ENCODE data around the gene RTN4.

The RTN4 gene

DNA sequence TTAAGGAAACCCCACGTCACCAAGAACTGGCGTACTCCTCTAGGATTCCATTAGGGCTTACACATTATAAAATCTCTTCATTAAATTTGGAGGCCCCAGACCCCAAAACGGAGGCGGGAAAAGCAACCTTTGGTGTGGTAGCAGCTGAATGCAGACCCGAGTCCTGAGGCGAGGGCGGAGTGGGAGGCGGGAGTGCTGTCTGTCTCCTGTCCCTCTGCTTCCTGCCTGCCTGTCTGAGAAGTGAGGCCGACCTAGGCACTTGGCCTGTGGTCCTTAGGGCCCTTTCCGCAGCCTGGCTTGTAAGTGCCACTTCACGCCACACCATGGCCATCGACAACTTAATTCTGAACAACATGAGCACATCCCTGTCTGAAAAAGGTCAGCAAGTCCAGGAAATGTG is 102.1 kb downstream of the RTN4 start:
- DNase-seq (ENCODE audit: low read depth): no peak

DNA sequence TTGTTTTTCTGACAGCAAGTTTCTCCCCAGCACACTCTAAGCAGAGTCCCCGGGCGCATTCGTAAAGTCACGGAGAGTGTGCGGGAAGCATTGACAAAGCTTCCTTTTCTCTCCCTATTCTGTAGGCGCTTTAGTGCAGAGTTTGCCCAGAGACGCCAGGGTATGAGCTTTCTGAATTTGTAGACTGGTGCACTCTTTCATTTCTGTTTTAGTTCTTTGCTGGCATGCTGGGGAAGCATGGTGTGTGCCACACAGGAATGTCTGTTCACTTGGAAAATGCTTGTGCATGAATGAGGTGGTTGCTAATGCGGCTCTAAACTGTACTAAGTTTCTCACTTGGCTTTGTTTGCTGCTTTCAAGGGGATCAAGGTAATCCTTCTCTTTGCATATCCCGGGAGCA is 102.6 kb downstream of the RTN4 start:
- no peak for DNase-seq (ENCODE audit: low read depth)

DNA sequence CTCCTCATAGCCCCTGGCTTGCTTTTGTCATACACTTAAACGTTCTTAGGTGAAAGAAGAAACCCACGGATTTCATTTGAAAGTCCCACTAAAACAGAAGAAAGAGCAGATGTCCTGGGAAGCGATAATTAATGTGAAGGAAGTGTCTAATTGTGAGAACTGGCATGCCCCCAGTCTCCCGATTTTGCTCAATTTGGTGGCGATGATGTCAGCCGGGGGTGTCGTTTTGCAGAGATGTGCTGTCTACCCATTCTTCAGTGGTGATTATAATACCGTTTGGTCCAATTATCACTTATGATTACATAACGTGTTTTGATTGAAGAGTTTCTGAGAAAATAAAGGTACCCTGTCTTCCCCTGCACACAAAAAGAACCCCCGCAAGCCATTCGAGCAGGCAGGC is 103.1 kb downstream of the RTN4 start:
- DNase-seq (ENCODE audit: low read depth): no peak

DNA sequence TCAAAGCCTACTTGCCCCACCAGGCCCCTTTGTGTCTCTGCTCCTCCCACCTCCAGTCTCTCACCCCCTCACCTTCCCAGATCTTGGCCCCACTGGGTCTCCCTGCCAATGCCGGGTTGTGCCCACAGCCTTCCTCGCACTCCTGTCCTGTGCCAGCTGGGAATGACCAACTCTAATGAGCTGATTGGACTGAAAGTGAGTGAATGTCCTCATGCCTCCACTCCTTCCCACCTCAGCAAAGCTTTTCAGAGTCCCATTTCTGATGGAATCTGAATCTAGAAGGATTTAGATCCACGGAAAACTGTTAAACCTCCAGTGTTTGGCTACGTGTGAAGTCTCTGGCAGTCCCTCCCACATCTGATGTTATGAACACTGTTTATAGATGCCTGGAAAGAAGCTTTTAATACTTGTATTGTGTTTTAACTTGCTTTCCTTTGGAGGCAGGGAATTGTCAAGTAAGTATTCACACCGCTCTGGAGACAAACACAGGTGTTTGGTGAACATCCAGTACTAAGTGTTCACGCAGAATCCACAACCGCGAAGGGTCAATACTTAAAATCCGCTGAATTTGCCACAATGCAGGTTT is 103.9 kb downstream of the RTN4 start:
- DNase-seq (ENCODE audit: low read depth): no peak

DNA sequence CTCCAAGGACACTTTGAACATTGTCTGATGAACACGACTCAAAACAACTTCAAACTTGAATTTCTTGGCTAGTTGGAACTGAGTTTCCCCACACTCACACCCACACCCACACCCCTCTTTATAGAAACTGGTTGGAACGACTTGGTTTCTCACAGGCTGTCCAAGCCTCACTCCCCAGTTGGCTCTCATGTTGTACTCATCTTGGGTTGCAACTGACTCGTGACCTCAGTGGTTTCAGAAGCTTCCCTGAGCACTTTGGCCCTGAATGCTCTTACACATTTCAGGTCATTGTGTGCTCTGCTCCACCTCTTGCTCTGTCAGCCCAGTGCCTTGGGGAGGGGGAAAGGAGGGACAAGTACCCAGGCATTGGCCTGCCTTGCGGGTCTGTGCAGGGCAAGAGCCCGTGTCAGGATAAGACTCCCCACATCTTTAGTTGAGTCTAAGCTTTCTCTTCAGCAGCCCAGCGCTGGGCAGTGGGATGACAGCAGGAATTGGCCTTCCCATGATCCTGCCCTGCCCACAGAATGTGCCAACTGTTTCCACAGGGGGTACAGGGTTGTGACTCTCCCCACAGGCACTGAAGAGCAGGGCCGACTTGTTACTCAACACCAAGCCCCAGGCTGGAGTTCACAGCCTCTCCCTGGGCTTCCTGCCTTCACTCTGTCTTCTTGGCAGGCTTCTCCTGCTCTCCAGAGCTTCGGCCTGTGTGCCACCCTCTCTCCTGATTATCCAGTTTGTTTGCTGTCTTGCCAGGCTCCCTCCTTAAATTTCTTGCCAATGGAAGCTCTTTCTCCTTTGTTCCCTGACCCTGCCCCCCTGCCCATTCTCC is 104.6 kb downstream of the RTN4 start:
- DNase-seq (ENCODE audit: low read depth): peak; percentile 89

DNA sequence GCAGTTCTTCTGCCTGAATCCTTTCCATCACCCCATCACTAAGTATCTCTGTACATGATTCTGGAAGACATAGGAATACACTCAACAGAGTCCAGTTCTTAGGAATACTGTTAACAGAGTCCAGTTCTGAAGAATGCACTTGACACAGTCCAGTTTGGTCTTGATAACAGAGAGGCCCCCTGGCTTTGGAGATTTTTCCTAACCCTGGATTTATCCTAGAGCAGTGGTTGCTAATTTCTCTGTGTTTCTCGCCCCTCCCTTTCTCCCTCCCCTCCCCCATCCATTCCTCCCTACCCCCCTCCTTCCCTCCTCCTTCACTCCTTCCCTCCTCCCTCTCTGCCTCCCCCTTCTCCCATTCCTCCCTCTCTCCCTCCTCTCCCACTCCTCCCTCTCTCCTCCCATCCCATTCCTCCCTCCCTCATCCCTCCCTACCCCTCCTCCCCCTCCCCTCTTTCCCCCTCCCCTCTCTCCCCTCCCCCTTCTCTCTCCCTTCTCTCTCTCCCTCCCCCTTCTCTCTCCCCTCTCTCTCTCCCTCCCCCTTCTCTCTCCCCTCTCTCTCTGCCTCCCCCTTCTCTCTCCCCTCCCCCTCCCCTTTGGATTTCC is 105.4 kb downstream of the RTN4 start:
- DNase-seq (ENCODE audit: low read depth): no peak

DNA sequence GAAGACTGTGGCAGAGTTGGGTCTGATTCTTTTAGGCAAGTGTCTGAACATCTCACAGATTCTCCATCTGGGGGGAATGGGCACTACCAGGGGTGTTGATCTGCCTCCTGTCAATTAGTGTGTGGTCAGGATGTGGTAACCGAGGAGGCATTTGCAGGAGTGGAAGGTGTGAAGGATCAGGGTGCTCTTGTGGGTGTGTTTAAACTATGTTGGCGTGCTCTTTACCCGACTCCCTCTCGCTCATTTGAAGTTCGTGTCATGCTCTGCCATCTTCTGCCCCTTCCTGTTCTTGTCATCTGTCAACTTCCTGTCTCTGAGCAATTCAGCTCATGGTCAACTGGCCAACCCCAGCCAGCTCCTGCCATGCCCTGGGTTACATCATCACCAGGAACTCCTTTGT is 107.9 kb downstream of the RTN4 start:
- DNase-seq (ENCODE audit: low read depth): no peak

DNA sequence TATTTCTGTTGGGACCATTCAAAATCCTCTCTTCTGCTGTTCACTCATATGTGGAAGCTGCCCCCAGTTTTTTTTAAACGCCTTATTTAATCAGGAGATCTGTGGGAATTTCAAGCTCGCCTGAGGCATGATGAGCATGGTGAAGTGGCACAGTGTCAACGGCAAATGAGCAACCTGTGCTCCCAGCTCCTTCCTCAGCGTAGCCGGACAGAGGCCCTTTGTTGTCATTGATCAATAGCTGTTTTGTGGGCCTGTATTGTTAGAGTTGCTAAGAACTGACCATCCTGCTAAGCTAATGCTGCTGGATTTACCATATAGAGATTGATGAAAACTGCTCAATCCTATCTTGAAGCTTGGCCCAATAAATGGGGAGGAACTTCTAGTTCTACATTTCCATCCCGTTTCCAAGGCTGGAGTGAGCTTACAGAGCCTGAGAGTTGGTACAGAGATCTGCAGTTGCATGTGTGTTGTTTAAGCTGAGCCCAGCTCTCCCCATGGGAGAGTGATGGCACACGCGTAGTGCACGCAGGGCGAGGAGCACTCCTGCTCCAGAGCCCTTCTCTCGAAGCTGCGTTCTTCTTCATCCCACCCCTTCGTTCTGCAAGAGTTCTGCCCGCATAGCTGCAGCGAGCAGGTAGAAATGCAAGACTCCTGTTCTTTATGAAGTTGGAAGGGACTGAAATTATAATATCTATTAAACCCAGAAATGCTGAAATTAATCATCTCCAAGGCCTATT is 108.8 kb downstream of the RTN4 start:
- no peak for DNase-seq (ENCODE audit: low read depth)

DNA sequence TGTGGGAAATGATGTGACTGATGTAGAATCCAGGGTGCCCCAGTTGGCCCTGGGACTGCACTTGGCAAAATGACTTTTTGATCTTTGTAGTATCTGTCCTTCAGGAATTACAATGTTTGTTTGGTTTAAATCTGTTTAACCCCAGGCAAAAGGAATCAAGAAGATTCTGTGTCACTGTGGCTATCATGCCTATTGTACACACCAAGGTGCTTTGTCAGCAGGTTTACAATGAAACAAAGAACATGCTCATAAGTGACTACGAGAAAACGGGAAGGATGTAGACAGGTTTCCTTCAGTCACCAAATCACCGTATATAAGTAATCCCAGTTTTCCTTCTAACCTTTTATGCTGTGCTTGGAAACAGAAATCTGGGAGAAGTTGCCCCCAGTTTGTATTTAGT is 109.5 kb downstream of the RTN4 start:
- no peak for DNase-seq (ENCODE audit: low read depth)

DNA sequence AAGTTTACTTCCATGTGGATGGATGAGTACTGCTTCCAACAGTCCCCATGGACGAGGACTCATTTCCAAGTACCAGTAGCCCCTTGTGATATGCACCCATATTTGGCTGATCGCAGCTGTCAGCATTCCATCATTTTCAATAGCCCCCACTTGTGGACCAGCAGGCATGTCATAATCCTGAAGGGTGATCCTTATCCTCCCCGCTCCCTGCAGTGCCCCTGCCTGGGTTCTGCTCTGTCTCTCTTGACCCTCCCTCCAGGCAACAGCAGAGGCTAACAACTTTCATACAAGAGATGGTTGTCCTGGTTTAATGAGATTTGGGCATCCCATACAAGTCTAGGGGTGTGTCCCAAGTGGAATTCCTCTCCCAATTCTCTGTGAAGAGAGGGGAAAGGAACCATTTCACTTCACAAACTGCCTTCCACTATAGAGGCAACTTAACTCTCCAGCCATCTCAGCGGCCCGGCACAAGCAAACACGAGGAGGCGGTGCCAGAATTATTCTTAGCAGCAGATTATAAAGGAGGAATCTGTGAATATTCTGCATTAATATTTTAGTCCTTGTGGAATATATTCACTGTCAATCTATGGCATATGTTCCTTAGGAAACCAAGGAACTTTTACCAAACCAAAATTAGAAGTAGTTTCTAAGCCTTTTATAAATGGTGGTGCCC is 110.7 kb downstream of the RTN4 start:
- DNase-seq (ENCODE audit: low read depth): no peak

DNA sequence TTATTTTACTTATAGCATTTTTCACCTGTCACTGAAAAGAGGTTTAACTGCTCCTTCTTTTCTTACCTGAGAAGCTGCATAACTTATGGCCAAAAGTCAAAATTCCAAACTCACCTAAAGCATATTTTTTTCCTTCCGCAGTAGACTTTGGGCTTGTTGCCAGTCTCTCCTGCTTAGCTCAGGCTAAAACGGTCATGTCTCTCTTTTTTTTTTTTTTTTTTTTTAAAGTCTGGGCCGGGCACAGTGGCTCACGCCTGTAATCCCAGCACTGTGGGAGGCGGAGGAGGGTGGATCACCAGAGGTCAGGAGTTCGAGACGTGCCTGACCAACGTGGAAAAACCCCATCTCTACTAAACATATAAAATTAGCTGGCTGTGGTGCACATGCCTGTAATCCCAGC is 113.5 kb downstream of the RTN4 start:
- no peak for DNase-seq (ENCODE audit: low read depth)

DNA sequence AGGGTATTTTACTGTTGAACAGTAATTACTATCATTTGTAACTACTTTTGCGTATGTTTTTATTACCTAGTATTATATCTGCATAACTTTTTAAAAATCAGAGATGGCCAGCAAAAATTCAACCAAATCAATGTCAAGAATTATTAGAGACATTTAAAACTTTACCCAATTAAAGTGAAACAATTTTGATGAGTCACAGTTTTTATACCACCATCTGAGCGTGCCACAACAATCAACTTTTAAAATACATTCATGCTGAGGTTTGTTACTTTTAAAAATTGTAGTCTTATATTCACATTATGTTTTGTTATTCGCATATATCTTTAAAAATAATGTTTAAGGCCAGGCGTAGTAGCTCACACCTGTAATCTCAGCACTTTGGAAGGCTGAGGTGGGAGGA is 114.9 kb downstream of the RTN4 start:
- no peak for DNase-seq (ENCODE audit: low read depth)

DNA sequence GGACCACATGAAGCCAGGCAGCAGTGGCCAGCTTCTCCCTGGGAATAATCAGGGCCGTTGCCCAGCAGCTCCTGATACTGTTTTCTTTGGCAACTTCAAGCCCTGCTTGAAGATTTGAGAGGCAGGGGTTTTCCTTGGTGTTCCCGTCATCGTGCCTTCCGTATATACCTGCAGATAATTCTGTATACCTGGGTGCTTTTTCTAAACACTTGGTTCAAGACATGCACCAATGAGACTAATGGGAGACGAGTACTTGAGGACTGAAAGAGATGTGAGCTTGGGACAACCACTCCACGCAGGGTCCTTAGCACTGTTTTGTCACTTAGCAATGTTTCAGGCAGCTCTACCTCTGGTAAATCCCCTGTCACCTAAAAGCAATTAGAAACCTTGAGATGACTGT is 118.8 kb downstream of the RTN4 start:
- DNase-seq (ENCODE audit: low read depth): no peak

DNA sequence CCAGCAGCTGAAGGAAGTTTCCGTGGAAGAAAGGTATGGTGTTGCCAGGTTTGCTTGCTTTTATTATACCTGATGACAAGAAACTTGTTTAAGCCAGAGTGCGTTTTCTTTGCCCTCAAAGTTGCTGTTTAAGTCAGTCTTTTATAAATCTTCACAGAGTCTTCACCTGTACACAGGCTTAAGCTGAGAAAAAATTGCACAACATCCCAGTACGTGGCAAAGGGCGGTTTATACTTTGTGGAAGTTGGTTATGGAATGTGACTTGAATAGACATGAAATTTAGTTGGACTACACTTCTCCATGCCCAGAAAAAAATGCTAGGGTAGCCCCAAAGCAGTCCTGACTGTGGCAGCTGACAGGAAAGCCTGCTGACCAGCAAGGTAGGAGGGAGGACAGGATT is 121.5 kb downstream of the RTN4 start:
- DNase-seq (ENCODE audit: low read depth): no peak

DNA sequence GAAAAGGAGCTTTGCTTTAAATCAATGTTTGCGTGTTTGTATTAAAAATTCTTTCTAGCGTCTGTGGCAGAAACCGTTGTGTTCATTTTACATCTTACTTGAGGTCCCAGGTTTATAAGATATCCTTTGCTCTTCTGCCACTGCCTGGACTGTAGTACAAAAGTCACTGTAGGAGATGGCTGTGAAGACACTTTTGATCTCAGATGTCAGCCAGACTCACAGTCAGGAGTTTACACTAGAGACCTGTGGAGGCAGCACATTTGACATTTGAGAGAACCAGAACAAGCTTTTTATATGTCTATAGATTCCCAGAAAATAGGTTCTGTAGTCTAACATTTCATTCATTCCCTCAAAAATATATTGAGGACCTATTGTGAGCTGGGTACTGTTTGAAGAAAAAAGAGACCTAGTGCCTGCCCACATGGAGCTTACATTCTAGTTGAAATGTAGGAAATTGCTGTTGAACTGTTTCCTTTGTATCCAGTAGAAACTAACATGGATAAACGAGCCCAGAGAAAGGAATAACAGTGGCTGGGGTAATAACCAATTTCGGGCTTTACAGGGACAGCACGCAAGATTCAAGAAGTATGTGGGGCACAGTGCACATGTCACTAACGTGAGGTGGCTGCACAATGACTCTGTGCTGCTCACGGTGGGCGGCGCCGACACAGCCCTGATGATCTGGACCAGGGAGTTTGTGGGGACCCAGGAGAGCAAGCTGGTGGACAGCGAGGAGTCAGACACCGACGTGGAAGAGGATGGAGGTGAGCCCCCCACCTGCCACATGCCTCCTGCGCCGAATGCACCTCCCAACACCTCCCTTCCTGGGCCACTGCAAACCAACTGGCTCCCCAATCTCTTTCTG is 122.3 kb downstream of the RTN4 start:
- no peak for DNase-seq (ENCODE audit: low read depth)

DNA sequence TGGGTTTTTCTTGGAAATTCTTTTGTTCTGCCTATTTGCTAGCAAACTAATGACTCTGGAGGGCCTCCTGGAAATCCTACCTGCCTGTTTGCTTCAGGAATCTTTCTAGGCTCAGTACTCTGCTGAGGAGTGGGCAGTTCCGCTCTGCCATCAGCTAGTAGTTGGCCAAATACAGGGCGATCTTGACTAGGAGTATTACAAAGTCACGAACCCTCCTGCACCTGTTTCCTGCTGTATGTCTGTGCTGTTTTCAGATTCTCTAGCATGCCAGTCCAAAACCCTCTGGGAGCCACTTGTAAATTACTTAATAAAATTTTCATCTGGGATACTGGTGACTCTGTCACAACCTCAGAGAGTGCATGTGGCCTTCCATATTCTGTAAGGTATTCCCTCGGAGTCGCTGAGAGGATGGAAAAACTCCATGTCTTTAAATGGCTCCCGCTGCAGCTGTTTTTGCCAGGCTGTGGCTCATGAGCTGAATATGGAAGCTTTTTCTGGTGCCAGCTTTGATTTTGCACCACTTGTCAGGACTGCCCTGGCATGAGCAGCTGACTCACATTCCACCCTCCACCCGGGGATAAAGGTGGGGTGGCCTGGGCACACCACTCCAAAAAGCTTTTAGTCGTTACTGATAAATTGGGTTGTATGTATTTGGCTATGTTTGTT is 123.0 kb downstream of the RTN4 start:
- no peak for DNase-seq (ENCODE audit: low read depth)

DNA sequence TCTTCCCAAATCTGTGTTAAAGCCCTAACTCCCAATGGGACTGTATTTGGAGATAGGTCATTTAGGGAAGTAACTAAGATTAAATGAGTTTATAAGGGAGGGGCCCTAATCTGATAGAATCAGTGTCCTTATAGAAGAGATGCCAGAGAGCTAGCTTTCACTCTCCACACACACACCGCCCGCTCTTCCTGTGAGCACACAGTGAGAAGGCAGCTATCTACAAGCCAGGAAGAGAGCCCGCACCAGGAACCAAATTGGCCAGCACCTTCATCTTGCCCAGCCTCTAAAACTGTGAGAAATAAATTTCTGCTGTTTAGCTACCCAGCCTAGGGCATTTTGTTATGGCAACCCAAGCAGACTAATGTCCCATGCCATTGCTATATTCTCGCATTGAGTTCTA is 125.2 kb downstream of the RTN4 start:
- DNase-seq (ENCODE audit: low read depth): no peak

DNA sequence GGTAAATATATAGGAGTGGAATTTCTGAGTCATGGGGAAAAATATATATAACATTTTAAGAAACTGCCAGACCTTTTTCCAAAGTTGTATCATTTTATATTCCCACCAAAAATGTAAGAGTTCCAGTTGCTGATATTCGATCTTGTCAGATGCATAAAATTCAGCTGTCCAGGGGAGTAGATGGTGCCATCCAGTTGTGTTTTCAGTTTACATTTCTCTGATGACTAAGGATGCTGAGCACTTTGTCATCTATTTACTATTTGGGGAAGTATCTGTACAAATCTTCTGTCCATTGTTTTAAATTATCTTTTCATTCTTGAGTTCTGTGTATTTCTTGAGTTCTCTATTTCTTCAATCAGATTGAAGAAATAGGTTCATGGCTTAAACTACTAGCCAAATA is 126.1 kb downstream of the RTN4 start:
- no peak for DNase-seq (ENCODE audit: low read depth)

Measured in EH (cell line).